PC-3 (cell line): Measurements from ENCODE around the gene RPS27L.

Experiments
- CTCF ChIP-seq: fragments of 300-600 bp; sonication (generic); conservative IDR thresholded peaks from 2 replicates; pipeline ENCODE4 v1.5.1; 2017; ENCODE audit warnings: antibody characterized with exemption, low read depth, mild to moderate bottlenecking, low read length
- EZH2 ChIP-seq: fragments of 300-600 bp; sonication (generic); IDR thresholded peaks from one replicate; pipeline ENCODE4 v1.6.1; 2017; ENCODE audit warnings: antibody characterized with exemption, mild to moderate bottlenecking, low read length; ENCODE audit not compliant: unreplicated experiment
- EZH2phosphoT487 ChIP-seq: fragments of 300-600 bp; sonication (generic); IDR thresholded peaks from 2 replicates; pipeline ENCODE4 v1.6.1; 2018; ENCODE audit warnings: mild to moderate bottlenecking, antibody characterized with exemption, low read length, borderline replicate concordance

DNA sequence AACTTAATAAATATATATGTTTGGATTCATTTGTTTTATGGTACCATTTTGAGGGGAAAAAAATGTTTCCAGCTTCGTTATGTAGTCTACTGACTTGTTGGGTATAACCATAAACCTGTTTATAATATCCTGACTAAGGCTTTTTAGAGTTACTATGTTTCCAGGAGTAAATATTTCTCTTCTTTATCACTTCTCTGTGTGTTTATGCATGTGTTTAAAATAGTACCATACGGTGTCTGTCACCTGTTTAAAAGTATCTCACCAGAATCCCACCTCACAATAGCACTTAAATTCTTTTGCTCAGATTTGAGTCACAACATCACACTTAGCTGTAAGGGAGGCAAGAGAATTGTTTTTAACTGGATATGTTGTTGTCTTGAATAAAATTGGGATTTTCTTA, 20.5 kb downstream of the RPS27L start:
- TF ChIP-seq CTCF, result no peak
- TF ChIP-seq EZH2, result no peak
- TF ChIP-seq EZH2phosphoT487, result no peak
